ENCODE data around the gene HK3.
"Not testable (repeated sequence)": the region's sequence is repeated elsewhere in the genome, so short reads cannot be mapped to it uniquely, and the experiment has no call there.

Gene HK3

DNA sequence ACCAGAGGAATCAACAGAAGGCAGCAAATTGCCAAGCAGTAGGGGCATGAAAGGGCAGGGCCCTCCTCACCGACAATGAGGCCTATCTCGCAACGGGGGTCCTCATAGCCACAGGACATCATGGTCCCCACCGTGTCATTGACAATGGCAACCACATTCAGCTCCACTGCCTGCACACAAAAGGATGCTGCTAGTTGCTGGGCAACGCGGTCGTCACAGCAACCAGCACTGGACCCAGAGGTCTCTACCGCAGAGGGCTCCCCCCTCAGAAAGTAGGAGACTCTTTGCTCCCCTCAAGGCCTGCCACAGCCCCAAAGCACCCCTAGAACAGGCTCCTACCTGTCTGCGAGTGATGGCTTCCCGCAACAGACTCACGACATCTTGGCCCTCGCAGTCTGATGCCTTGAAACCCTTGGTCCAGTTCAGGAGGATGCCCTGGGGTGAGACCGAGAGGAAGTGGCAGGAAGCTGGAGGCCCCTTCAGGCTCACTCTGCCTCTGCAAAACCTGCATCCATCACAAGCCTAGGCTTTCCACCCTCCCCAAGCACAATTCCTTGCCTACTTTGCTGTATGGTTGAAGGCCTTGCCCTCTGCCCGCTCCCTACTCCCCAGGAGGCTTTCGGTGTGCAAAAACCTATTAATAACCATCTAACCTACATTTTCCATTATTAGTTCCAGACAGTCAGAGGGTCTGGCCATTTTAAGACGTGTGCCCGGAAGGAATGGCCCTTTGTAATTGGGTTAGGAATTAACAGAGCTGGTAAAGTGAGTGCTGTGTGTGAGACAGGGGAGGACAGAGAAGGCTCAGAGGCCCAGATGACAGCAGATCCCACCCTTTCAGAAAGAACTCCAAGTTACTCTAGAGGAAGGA, 15.2 kb downstream of the HK3 start:
- DNase-seq (ENCODE audit: low read depth in 2 of 2), result no peak

GRCh38 chr5:176882567-176882903, 16.6 kb downstream of the HK3 start:
- no peak for DNase-seq (ENCODE audit: low read depth in 2 of 2)

- DNase-seq (ENCODE audit: low read depth in 2 of 2), result no peak
Observed at GRCh38 chr5:176881816-176882566, 17.2 kb downstream of the HK3 start.

DNA sequence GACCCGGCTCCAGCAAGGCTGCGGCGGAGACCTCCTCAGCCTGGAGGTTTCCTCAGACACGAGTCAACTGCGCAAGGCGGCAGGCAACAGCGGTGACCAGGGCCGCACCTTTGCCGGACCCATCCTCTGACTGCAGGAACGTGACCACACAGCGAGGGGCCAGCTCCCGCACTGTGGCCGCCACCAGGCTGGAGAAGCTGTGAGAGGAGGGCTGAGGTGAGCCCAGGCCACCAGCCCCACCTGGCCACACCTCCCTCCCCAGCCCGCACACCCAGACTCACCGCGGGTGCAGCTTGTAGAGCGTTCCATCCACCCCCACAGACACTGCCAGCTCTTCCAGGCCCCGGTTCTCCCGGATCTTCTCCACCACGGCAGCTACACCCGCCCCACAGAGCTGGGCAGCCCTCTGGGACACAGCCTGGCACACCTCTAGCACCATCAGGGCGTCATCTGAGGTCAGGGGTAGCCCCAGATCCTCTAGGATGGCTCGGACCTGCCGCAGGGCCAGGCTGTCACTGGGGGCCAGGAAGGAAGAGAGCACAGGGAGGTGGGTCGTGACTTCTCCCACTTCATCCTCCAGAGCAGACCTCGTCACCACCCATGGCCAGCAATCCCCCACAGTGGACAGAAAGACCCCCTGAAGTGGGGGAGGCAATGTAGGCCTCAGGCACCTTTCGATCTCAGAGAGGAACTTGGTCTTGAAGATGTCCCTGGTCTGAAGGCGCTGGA, 18.0 kb downstream of the HK3 start:
- DNase-seq (ENCODE audit: low read depth in 2 of 2), result no peak

DNA sequence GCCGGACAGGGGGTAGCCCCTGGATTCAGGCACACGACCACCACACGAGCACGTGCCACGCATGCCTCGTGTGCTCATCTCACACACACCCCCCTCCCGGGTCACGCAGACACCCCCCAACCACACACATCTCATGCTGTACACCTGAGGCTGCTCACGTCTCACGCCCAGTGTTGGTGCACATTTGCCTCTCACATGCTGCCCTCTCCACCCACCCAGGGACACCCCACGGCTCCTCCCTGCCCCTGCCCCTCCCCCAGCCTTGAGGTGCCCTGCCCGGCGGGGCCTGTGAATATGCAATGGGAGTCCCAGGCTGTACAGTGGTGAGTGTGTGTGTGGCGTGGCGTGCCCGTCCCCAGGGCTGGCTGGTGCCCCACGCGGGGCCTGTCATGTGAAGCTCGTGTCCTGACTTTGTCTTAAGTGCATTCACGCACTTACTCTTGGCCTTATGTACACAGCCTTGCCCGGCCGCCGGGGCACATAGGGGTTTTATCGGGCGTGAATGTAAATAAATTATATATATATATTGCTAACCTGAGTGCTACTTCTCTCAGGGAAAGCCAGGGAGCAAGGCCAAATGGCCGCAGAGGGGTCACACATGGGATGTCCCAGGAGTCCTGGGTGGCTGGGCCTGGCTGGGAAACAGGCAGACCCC, 18.7 kb downstream of the HK3 start:
- no peak for DNase-seq (ENCODE audit: low read depth in 2 of 2)

- no peak for DNase-seq (ENCODE audit: low read depth in 2 of 2)
Observed at GRCh38 chr5:176879663-176880361, 19.3 kb downstream of the HK3 start.

DNA sequence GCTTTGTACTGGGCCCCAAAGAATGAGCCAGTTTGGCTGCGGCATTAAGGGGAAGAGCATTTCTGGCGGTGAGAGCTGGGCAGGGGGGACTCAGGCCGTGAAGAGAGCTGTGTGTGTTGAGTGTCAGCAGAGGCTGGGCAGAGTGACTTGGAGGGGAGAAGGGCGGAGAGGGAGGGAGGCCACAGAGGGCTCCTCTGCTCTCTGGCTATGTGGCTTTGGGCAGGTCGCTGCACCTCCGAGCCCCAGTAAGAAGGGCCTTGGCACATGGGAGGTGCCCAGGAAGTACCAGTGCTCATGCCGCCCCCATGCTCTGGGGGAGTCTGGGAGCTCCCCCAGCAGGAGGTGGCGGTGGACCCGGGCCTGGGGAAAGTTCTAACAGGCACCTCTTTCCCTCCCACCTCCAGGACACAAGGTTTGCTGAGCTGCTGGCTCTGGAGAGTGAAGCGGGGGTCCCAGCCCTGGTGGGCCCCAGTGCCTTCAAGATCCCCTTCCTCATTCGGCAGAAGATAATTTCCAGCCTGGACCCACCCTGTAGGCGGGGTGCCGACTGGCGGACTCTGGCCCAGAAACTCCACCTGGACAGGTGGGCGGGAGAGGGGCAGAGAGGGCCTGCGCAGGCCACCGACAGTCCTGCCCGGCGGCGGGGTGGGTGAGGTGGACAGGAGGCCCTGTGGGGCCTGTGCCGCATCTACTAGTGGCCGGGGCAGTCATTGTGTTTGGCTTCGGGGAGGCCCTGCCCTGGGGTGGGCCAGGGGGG, 20.1 kb downstream of the HK3 start:
- no peak for DNase-seq (ENCODE audit: low read depth in 2 of 2)

GRCh38 chr5:176878463-176878862, 20.7 kb downstream of the HK3 start:
- no peak for DNase-seq (ENCODE audit: low read depth in 2 of 2)

GRCh38 chr5:176877793-176878331, 21.3 kb downstream of the HK3 start:
- DNase-seq (ENCODE audit: low read depth in 2 of 2), result no peak

DNA sequence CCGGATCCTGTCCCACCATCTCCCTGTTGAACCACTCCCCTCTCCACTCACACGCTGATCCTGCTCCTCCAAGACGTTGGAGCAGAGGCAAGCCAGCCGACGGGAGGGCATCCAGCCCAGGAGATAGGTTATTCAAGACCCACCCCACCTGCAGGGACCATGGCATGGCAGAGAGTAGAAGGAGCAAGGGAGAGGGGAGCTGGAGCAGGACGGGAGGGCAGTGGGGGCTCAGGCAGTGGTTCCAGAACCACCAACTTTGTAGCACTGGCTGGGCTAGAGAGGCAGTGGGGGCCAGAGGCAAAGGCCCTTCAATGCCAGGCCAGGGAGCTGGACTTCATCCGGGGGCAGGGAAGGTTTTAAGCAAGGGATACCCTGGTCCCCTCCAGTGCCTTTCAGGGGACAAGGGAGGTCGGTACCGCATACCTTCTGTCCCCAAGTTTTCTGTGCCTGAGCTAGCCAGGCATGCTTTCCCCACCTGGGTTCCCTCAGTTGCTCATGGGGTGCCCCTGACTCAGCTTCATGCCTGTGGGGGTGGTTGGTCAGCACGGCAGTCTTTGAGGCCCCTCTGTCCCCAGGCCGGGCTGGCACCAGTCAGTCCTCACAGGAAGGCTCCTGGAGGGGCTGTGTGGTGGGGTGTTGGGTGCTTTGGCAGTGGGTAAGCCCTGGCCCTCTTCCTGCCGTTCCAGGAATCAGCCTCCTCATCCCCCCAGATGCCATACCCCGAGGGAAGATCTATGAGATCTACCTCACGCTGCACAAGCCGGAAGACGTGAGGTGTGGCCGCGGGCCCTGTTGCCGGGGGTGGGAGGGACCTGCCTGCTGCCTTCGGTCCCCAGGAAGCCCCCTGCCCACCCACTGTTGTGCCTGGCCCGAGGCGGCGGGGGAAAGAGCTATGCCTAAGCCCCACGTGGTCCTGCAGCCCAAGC, 22.4 kb downstream of the HK3 start:
- no peak for DNase-seq (ENCODE audit: low read depth in 2 of 2)

- DNase-seq (ENCODE audit: low read depth in 2 of 2), result no peak
Observed at GRCh38 chr5:176875783-176876505, 23.2 kb downstream of the HK3 start.

DNA sequence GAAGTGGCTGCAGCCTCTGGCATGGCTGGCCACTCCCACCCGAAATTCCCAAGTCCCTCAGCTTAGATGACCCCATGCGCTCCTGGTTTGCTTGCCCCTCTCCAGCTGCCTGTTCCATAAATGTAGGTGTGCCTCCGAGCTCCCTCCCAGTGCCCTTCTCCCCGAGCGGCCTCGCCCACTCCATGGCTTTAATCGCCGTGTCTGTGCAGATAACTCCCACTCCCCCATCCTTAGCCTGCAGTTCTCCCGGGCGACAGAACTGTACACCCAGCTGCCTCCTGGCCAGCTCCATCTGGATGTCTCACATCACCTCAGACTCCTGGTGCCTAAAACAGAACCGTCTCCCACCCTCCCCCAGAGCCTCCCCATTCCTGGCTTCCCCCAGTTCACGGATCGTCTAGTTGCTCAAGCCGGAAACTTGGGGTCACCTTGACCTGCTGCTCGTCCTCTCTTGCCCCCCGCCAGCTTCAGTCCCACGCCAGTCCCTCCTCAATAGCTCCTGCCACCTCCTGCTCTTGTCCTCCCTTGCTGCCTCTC, 24.1 kb downstream of the HK3 start:
- DNase-seq (ENCODE audit: low read depth in 2 of 2), result no peak

GRCh38 chr5:176874198-176874780, 24.9 kb downstream of the HK3 start:
- no peak for DNase-seq (ENCODE audit: low read depth in 2 of 2)

- DNase-seq (ENCODE audit: low read depth in 2 of 2), result no peak
Observed at GRCh38 chr5:176873541-176874172, 25.5 kb downstream of the HK3 start.

- DNase-seq (ENCODE audit: low read depth in 2 of 2), result not testable (repeated sequence)
Observed at GRCh38 chr5:176873011-176873410, 26.1 kb downstream of the HK3 start.

DNA sequence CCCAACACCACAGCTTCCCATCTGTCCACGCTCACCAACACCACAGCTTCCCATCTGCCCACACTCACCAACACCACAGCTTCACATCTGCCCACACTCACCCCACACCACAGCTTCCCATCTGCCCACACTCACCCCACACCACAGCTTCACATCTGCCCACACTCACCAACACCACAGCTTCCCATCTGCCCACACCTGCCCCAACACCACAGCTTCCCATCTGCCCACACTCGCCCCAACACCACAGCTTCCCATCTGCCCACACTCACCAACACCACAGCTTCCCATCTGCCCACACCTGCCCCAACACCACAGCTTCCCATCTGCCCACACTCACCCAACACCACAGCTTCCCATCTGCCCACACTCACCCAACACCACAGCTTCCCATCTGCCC, 26.6 kb downstream of the HK3 start:
- DNase-seq (ENCODE audit: low read depth in 2 of 2), result not testable (repeated sequence)

DNA sequence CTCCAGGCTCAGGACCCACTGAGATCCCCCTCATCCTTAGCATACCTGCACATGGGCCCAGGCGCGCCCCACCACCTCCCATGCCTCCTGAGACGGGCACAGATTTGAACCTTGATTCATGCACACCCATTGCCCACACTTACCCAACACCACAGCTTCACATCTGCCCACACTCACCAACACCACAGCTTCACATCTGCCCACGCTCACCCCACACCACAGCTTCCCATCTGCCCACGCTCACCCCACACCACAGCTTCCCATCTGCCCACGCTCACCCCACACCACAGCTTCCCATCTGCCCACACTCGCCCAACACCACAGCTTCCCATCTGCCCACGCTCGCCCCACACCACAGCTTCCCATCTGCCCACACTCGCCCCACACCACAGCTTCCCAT, 28.5 kb downstream of the HK3 start:
- not testable (repeated sequence) for DNase-seq (ENCODE audit: low read depth in 2 of 2)
